Activated T-cell treated with anti-CD3 and anti-CD28 coated beads for 1 hour (primary cell): ENCODE data around the gene ZZZ3.
"Not testable (repeated sequence)": the region's sequence is repeated elsewhere in the genome, so short reads cannot be mapped to it uniquely, and the experiment has no call there.

Experiments used
- DNase-seq: peaks from one replicate; pipeline ENCODE4 v3.0.0-alpha.2; 2020; ENCODE audit warnings: low read depth

The ZZZ3 gene

GRCh38 chr1:77682460-77683159, at the start of gene ZZZ3:
ZZZ3 (minus strand) TSS chr1:77682658; CDS start chr1:77633354, 49,304 bp downstream.
- DNase-seq = peak; percentile 89

DNA sequence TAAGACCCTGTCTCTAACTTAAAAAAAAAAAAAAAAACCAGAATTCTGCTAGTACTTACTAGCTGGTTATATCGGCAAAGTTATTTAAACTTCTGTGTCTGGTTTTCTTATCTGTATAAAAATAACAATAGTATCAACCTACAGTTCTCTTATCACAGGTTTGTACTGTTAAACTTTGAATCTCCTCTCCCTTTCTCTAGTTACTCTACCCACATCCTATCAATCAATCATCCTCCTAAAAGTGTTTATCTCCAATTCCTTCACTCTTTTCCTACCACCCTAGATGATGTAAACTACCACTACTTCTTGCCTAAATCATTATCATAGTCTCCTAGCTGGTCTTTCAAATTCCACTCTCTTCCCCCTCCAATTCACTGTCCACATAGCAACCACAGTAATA, 49.6 kb upstream of the ZZZ3 start:
- DNase-seq = no peak

DNA sequence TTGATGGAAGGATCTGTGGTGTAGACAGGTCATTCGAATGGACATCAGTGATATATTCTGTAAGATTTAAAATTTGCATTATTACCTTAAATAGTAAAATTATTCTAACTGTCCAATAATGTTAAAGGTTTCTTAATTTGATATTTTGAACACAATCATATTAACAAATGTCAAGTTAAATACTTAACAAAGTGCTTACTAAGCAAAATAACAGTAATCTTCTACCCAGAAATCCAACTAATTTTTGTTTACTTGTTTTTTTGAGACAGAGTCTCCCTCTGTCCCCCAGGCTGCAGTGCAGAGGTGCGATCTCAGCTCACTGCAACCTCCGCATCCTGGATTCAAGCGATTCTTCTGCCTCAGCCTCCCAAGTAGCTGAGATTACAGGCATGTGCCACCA, 43.2 kb upstream of the ZZZ3 start:
- no peak for DNase-seq

DNA sequence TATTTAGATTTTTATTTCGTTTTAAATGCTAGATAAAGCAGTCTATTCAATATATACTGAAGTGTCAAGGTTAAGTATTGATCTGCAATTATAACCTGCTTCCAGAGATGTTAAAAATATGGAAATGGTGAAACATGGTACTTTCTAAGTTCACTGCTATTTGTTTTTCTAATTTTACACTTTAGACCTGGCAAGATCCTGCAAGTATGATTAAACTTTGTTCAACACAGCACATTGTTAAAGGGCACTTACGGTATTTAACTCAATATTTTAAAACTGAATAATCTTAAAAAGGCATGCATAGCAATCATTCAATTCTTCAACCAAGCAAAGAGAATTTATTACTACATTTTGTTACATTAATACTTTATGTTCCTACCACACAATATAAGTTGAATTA, 35.7 kb upstream of the ZZZ3 start:
- DNase-seq = no peak

DNA sequence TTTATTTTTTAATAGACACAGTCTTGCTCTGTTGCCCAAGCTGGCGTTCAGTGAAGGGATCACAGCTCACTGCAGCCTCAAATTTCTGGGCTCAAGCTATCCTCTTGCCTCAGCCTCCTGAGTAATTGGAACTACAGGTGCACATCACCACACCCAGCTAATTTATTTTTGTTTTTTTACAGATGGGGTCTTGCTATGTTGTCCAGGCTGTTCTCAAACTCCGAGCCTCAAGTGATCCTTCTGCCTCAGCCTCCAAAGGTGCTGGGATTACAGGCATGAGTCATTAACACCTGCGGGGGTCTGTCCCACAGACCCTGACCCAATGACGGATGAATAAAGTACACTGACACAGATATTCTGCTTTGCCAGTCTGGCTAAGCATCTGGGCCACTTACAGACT, 33.6 kb upstream of the ZZZ3 start:
- no peak for DNase-seq

DNA sequence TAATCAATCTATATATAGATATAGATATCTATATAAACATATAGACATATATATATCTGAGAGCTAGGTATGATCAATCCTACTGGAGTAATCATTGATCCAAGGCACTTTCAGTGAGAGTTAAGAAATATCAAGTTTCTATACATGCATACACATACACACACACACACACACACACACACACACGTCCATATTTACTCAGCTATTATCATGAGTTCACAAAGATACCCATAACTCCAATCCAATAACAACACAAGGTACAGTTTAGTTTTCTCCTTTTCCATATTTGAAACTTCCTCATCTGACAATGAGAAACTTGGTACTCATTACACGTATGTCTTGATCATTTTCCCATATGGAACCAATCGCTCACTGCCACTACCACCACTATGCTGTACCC, 27.3 kb upstream of the ZZZ3 start:
- no peak for DNase-seq

DNA sequence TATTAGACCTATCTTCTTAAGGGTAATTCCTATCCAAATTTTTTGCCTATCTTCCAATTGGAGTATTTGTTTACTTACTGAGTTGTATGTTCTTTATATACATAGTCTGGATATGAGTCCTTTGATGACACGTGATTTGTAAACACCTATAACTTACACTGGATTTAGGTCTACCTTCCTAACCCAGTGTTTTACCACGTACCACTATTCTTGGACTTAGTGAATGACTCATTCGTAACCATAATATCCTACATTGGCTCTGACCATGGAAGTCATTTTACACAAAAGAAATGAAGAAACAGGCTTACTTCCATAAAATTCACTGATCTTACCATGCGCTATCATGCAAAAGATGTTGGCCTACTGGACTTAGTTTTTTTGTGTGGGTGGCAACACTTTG, 23.9 kb upstream of the ZZZ3 start:
- DNase-seq = no peak

GRCh38 chr1:77704736-77705135, 22.3 kb upstream of the ZZZ3 start:
- no peak for DNase-seq

DNA sequence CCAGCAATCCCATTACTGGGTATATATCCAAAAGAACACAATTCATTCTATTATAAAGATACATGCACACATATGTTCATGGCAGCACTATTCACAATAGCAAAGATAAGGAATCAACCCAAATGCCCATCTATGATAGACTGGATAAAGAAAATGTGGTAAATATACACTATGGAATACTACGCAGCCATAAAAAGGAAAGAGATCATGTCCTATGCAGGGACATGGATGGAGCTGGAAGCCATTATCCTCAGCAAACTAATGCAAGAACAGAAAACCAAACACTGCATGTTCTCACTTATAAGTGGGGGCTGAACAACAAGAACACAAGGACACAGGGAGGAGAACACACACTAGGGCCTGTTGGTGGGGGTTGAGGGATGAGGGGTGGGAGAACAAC, 17.2 kb upstream of the ZZZ3 start:
- DNase-seq = not testable (repeated sequence)

DNA sequence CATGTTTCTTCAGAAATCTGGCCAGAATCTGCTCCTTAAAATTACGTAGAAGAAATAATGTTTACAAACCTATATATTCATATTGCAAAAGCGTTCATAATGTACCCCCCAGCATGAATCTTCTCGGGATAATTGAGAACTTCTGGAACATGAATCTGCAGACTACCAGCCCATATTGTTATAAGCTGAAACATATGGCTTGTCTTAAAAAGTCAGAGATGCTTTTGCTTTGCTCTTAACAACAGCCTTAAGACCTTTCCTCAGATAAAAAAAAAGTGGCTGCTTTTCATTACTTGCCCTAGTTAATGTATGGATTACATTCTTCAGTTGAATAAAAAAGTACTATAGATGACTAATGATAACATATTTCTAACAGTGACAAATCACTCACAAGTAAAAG, 15.0 kb upstream of the ZZZ3 start:
- DNase-seq = no peak

GRCh38 chr1:77688939-77689338, 6.5 kb upstream of the ZZZ3 start:
- no peak for DNase-seq

DNA sequence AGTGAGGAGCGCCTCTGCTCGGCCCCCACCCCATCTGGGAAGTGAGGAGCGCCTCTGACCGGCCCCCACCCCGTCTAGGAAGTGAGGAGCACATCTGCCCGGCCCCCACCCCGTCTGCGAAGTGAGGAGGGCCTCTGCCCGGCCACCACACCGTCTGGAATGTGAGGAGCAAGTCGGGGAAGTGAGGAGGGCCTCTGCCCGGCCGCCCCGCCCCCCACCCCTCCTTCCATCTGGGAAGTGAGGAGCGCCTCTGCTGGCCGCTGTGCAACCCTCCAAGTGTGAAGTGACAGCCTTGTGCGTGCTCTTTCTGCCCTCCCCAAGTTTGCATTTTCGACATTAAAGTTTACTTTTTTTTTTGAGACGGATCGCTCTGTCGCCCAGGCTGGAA, 5.1 kb upstream of the ZZZ3 start:
- DNase-seq = no peak

DNA sequence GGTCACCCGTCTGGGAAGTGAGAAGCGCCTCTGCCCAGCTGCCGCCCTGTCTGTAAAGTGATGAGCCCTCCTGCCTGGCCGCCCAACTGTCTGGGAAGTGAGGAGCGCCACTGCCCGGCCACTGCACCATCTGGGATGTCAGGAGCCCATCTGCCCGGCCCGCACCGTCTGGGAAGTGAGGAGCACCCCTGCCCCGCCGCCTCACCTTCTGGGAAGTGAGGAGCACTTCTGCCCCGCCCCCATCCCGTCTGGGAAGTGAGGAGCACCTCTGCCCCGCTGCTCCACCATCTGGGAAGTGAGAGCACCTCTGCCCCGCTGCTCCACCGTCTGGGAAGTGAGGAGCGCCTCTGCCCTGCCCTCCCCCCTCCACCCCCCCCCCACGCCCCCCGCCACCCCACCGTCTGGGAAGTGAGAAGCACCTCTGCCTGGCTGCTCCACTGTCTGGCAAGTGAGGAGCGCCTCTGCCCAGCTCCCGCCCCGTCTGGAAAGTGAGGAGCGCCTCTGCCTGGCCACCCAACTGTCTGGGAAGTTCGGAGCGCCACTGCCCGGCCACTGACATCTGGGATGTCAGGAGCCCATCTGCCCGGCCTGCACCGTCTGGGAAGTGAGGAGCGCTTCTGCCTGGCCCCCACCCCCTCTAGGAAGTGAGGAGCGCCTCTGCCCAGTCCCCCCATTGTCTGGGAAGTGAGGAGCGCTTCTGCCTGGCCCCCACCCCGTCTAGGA, 4.5 kb upstream of the ZZZ3 start:
- DNase-seq = no peak

DNA sequence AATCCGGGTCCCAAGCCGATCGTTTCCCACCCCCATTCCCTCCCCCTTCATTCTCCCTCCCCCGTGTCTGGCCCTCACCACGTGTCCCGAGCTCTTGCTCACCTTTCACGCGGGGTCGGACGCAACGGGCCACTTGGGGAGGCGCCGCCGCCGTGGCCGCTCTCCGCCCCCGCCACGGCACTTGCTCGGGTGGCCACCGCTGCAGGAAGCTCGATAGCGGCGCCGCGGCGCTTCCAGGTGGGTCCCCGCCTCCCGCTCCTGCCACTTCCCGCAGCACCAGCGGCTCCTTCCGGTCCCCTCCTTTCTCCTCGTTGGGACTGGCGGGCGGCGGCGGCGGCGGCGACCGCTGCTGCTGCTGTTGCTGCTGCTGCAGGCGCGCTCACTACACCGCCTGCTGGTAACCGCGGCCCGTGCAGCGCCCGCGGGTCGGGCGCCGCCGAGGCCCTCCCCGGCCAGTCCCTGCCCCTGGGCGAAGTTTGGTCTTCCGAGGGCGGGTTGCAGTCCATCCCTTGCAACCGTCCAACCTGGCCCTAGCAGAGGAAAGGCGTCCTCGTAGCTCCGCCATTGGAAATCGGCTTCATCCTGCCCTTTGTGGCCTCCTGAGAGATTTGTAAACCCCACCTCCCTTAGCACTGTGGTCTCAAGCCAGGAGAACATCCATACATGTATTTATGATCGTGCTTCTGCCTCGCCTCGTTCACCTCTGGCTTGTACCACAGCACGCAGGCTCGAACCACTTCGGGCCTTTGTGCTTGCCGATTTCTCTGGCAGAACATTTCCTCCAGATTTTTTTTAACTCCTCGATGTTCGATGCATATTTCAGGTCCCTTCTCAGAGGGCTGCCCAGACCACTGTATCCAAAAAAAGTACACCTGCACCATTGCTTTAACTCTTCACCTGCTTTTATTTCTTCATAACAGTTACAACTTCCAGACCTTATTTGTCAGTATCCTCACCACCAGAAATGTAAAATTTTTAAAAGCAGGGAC, 996 bp upstream of the ZZZ3 start:
- DNase-seq = peak; percentile 80

GRCh38 chr1:77680173-77680572, 2.3 kb downstream of the ZZZ3 start:
- no peak for DNase-seq

GRCh38 chr1:77678660-77679610, 3.5 kb downstream of the ZZZ3 start:
- DNase-seq = no peak

GRCh38 chr1:77674807-77675206, 7.7 kb downstream of the ZZZ3 start:
- DNase-seq = not testable (repeated sequence)

GRCh38 chr1:77673716-77674355, 8.6 kb downstream of the ZZZ3 start:
- no peak for DNase-seq

GRCh38 chr1:77673030-77673429, 9.4 kb downstream of the ZZZ3 start:
- no peak for DNase-seq

GRCh38 chr1:77672374-77672773, 10.1 kb downstream of the ZZZ3 start:
- DNase-seq = no peak

GRCh38 chr1:77671836-77672235, 10.6 kb downstream of the ZZZ3 start:
- no peak for DNase-seq
